ENCODE measurements around the gene OVCA2. TPM values are rescaled to one million over a fixed set of nuclear protein-coding genes. Genes with fewer than 3 reads are reported as not detected.

OVCA2 gene
- total RNA-seq, 1 donor from 2014 or later = 15.8 TPM

GRCh38 chr17:2065949-2066400 is 24.2 kb downstream of the OVCA2 start:
- DNase-seq = no peak

GRCh38 chr17:2067048-2067561 is 25.3 kb downstream of the OVCA2 start:
- DNase-seq = no peak

GRCh38 chr17:2067608-2068024 is 25.8 kb downstream of the OVCA2 start:
- DNase-seq = no peak

- DNase-seq = no peak
These were observed 26.3 kb downstream of the OVCA2 start for GRCh38 chr17:2068031-2068518.

GRCh38 chr17:2068519-2069051 is 26.8 kb downstream of the OVCA2 start:
- DNase-seq = no peak

- DNase-seq = no peak
These were observed 28.6 kb downstream of the OVCA2 start for GRCh38 chr17:2070241-2071023.

GRCh38 chr17:2071024-2071385 is 29.2 kb downstream of the OVCA2 start:
- DNase-seq = no peak

GRCh38 chr17:2071455-2072281 is 29.8 kb downstream of the OVCA2 start:
- no peak for DNase-seq

GRCh38 chr17:2074919-2075318 is 33.1 kb downstream of the OVCA2 start:
- DNase-seq = no peak

GRCh38 chr17:2075336-2076086 is 33.7 kb downstream of the OVCA2 start:
- DNase-seq = no peak

GRCh38 chr17:2076087-2076984 is 34.5 kb downstream of the OVCA2 start:
- no peak for DNase-seq

GRCh38 chr17:2077040-2077439 is 35.2 kb downstream of the OVCA2 start:
- no peak for DNase-seq

GRCh38 chr17:2081564-2081963 is 39.7 kb downstream of the OVCA2 start:
- DNase-seq = no peak

GRCh38 chr17:2082003-2082781 is 40.4 kb downstream of the OVCA2 start:
- DNase-seq = no peak

GRCh38 chr17:2083613-2084035 is 41.8 kb downstream of the OVCA2 start:
- DNase-seq = no peak

- no peak for DNase-seq
These were observed 42.4 kb downstream of the OVCA2 start for GRCh38 chr17:2084036-2084765.

GRCh38 chr17:2084766-2085647 is 43.2 kb downstream of the OVCA2 start:
- DNase-seq = no peak

- DNase-seq = no peak
These were observed 43.8 kb downstream of the OVCA2 start for GRCh38 chr17:2085648-2085949.

- DNase-seq = no peak
These were observed 44.5 kb downstream of the OVCA2 start for GRCh38 chr17:2086306-2086705.

Measured in occipital lobe (tissue), 2 donors.